HG03354 (cell line): ENCODE measurements around the gene FOXJ2.
"Not testable (repeated sequence)": the region's sequence is repeated elsewhere in the genome, so short reads cannot be mapped to it uniquely, and the experiment has no call there.

Experiments used
- ATAC-seq: cut with Tn5 transposase; IDR thresholded peaks from one replicate; pipeline ENCODE4 v1.9.1; 2021; ENCODE audit warnings: mild to moderate bottlenecking; ENCODE audit not compliant: unreplicated experiment, poor library complexity, severe bottlenecking

The FOXJ2 gene

GRCh38 chr12:8057306-8057705 is 24.8 kb downstream of the FOXJ2 start:
- ATAC-seq, result no peak

DNA sequence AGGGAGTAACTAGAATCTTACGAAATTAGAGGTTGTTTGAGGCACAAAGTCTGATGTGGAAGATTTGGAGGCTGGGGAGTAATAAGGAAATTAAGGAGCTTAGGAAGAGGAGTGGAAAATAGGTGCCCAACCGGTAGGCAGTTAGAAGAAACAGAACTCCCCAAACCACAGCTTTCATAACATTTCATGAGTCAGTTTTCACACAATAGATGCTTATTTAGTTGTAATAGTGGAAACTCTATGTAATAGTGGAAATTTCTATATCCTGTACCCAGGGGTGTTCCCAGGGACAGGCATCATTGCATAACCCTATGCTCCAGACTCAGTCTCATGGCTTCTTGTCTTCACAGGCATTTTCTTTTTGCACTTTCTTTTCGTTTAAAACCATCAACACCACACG is 25.3 kb downstream of the FOXJ2 start:
- ATAC-seq, result no peak

- no peak for ATAC-seq
Measured at GRCh38 chr12:8058506-8058905, 26.0 kb downstream of the FOXJ2 start.

DNA sequence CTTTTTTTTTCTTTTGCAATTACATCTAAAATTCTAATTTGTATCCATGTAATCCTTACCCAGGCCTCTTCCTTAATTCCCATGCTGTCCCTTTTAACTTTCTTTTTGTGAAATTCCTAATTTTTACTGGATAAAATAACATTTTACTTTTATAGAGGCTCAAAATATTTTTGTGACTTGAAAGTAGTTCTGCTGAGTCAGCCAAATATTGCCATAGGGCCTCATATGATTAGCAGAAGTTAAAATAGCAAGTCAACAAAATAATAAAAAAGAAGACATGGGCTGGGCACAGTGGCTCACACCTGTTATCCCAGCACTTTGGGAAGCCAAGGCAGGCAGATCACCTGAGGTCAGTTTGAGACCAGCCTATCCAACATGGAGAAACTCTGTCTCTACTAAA is 31.6 kb downstream of the FOXJ2 start:
- no peak for ATAC-seq

- ATAC-seq, result peak; percentile 75
Measured at GRCh38 chr12:8065991-8066594, 33.6 kb downstream of the FOXJ2 start, which contains the start of gene C3AR1. Gene C3AR1, minus strand, starts transcription at chr12:8066359. Its CDS starts 6,174 bp downstream, at chr12:8060185.

GRCh38 chr12:8069582-8069981 is 37.1 kb downstream of the FOXJ2 start:
- no peak for ATAC-seq

DNA sequence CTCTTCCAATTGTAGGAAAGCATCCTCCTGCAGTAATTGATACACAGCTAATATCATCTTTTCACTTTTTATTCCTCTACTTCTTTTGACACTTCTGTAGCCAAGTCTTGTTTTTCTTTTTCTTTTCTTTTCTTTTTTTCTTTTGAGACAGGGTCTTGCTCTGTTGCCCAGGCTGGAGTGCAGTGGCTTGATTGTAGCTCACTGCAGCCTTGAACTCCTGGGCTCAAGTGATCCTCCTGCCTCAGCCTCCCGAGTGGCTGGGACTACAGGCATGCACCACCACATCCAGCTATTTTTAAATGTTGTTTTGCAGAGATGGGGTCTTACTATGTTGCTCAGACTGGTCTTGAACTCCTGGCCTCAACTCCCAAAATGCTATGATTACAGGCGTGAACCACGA is 39.3 kb downstream of the FOXJ2 start:
- ATAC-seq, result not testable (repeated sequence)

DNA sequence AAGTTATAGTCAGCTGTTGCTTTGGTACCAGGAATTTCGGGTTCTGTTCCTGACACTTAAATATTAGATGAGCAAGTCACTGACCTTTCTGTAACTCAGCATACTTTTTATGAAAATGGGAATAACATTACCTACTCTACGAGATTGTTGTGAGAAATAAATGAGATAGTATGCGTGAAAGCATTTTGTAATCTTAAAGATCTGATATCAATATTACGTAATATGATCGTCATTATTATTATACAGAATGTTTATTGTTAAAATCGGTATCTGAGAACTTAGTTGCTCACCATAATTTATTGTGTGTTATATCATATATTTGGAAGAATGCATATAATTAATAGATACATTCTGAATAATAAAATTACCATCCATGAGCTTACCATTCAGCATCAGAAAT is 43.4 kb downstream of the FOXJ2 start:
- ATAC-seq, result no peak

- no peak for ATAC-seq
Measured at GRCh38 chr12:8076366-8076765, 43.9 kb downstream of the FOXJ2 start.

GRCh38 chr12:8077207-8077606 is 44.7 kb downstream of the FOXJ2 start:
- ATAC-seq, result no peak

DNA sequence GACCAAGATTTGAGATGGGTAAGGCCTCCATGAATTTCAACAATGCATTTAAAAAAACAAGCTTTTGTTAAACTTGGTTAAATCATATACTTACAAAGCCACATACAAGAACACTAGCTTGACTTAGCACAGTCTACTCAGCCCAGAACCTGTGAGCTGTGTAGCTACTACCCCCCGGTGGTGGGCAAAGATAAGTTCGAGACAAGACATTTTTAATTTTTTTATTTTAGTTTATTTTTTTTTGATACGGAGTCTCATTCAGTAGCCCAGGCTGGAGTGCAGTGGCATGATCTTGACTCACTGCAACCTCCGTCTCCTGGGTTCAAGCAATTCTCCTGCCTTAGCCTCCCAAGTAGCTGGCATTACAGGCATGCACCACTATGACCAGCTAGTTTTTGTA is 45.9 kb downstream of the FOXJ2 start:
- ATAC-seq, result no peak

GRCh38 chr12:8078916-8079315 is 46.4 kb downstream of the FOXJ2 start:
- no peak for ATAC-seq

DNA sequence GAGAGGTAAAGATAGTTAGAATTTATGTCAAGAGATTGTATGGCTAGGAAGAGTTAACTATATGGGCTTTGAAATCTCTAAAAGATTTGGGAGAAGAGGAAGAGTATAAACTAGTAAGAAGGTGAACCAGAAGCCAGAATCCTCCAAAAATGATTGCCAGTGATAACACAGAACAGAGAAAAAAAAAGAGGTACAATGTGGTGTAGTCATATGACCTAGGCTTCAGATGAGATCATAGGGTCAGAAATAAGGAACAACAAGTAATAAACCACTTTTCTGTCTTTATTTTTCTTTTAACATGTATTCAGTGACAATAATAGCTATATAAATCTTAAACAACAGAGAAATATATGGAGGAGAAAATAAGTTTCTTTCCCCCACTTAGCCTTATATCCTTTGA is 47.6 kb downstream of the FOXJ2 start:
- ATAC-seq, result no peak

DNA sequence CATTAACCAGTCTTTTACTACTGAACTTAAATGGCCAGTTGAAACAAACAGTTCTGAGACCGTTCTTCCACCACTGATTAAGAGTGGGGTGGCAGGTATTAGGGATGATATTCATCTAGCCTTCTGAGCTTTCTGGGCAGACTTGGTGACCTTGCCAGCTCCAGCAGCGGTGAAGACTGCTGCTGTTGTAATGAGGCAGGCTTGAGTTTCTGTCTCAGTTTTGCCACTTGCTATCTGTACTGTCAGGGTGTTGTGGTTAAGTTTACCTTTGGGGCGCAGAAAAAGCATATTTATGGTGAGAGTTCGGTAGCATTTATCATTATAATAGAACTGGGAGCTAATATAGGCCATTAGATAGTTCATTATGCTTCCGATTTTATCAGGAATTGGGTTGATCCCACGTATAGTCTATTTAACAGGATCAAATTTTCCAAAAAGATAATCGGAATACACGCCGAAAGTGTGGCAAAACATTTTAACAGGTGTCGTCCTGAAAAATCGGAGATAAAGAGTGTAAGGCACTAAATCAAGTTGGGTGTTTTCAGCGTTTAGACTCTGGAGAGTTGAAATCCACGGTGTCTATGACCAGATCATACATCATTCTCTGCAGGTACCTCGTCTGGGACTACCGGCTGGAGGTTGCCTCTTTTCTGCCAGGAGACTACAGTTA is 48.9 kb downstream of the FOXJ2 start:
- ATAC-seq, result peak; percentile 26

GRCh38 chr12:8082808-8083100 is 50.2 kb downstream of the FOXJ2 start:
- no peak for ATAC-seq

DNA sequence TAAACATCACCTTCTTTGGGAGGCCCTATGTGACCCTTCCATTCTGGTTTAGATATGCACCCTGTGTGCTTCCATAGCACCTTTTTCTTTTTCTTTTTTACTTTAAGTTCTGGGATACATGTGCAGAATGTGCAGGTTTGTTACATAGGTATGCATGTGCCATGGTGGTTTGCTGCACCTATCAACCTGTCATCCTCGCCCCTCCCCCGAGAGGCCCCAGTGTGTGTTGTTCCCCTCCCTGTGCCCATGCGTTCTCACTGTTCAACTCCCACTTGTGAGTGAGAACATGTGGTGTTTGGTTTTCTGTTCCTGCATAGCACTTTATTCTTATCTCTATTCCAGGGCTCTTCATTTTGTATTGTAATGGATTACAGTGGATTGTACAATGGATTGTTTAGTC is 51.8 kb downstream of the FOXJ2 start:
- not testable (repeated sequence) for ATAC-seq

GRCh38 chr12:8087666-8088065 is 55.1 kb downstream of the FOXJ2 start:
- no peak for ATAC-seq

DNA sequence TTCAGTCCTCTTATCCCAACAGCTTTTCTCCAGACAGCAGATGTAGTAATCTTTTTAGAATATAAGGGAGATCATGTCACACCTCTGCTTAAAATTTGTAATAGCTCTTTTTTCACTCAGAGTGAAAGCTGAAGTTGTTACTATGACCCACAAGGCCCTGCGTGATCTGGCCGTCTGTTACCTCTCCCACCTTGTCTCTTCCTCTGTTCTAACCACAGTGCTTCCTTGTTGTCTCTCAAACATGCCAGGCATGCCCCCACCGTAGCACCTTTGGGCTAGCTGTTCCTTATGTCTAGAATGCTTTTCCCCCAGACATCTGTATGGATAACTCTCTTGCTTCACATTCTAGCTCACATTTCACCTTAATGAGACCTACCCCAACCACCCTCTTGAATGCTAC is 56.1 kb downstream of the FOXJ2 start:
- no peak for ATAC-seq

DNA sequence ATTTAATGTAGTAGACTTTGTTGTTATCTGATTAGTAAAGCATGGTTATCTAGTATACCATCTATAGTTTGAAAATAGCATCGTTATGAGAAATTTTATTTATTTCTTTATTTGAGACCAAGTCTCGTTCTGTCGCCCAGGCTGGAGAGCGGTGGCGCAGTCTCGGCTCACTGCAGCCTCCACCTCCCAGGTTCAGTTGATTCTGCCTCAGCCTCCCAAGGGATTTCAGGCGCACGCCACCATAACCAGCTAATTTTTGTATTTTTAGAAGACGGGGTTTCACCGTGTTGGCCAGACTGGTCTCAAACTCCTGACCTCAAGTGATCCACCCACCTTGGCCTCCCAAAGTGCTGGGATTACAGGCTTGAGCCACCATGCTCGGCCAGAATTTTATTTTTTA is 56.8 kb downstream of the FOXJ2 start:
- ATAC-seq, result not testable (repeated sequence)

DNA sequence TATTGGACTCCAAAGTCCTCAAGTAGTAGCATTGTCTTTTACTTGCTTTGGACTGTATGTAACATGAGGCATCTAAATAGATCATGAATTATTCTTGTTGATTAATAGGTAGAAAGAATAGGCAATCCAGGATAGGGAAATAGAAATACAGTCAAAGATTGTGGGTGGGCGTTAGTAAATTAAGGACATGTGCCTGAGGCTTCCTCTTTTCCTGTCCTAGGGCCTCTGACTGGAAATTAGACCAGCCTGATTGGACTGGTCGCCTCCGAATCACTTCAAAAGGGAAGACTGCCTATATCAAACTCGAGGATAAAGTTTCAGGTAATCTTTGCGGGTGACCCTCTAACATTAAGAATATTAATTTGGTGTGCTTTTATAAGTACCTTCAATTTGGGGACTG is 57.2 kb downstream of the FOXJ2 start:
- ATAC-seq, result no peak

GRCh38 chr12:8093291-8093690 is 60.8 kb downstream of the FOXJ2 start:
- no peak for ATAC-seq
